Neural crest cell (in vitro differentiated cells): ENCODE data around the gene FKBP1A. TPM values are rescaled to one million over a fixed set of nuclear protein-coding genes. Genes with fewer than 3 reads are reported as not detected.
A peak's percentile ranks its signal among the peaks of the same experiment; 100 is the strongest.

Source experiments
- DNase-seq: peaks from one replicate; pipeline ENCODE4 v3.0.0; 2021; ENCODE audit warnings: low read depth, mixed read lengths, low spot score
- H3K27ac Mint-ChIP-seq: one replicate; pipeline ENCODE4 v1.8.0; 2021; ENCODE audit warnings: mild to moderate bottlenecking, mixed read lengths; ENCODE audit not compliant: unreplicated experiment
- H3K27me3 Mint-ChIP-seq: 2 replicates; pipeline ENCODE4 v1.8.0; 2021; ENCODE audit warnings: low read depth, mild to moderate bottlenecking, mixed read lengths
- H3K36me3 Mint-ChIP-seq: 2 replicates; pipeline ENCODE4 v1.8.0; 2021; ENCODE audit warnings: low read depth, mild to moderate bottlenecking, mixed read lengths
- H3K4me1 Mint-ChIP-seq: 2 replicates; pipeline ENCODE4 v1.8.0; 2021; ENCODE audit warnings: mixed read lengths
- H3K4me3 Mint-ChIP-seq: one replicate; pipeline ENCODE4 v1.8.0; 2021; ENCODE audit warnings: mild to moderate bottlenecking, mixed read lengths
- H3K9me3 Mint-ChIP-seq: 2 replicates; pipeline ENCODE4 v1.8.0; 2021; ENCODE audit warnings: mixed read lengths
- CTCF ChIP-seq: fragments of 200-600 bp; sonication (generic); conservative IDR thresholded peaks from 2 replicates; pipeline ENCODE4 v1.5.0; 2021; ENCODE audit warnings: antibody characterized with exemption, mild to moderate bottlenecking
- total RNA-seq: library from RNA; stranded (reverse); gene quantifications from 2 replicates; pipeline ENCODE4 v1.2.1, GENCODE V29; 2021

The FKBP1A gene
- total RNA-seq, 1 donor from 2014 or later: 176 TPM

- Mint-ChIP-seq H3K27ac (no peak overlapping the region), H3K4me3 (no peak overlapping the region), H3K4me1 (peaks cover 39% of the 10 kb centered on the region), H3K27me3 (no peaks in the 10 kb centered on the region), H3K36me3 (peaks cover 6% of the 10 kb centered on the region), H3K9me3 (no peaks in the 10 kb centered on the region)
- TF ChIP-seq CTCF: no peak
- DNase-seq: no peak
Observed at GRCh38 chr20:1374246-1374645, 18.6 kb downstream of the FKBP1A start.

GRCh38 chr20:1373614-1374013 is 19.2 kb downstream of the FKBP1A start:
- H3K9me3 Mint-ChIP-seq: no peaks in the 10 kb centered on the region

GRCh38 chr20:1373036-1373435 is 19.8 kb downstream of the FKBP1A start:
- H3K27me3 Mint-ChIP-seq: no peaks in the 10 kb centered on the region
- H3K9me3 Mint-ChIP-seq: no peaks in the 10 kb centered on the region

More at GRCh38 chr20:1373614-1374013, 19.2 kb downstream of the FKBP1A start:
- Mint-ChIP-seq H3K36me3 (peaks cover 6% of the 10 kb centered on the region), H3K4me1 (peaks cover 36% of the 10 kb centered on the region), H3K27ac (peak overlapping the region; percentile 9), H3K27me3 (no peaks in the 10 kb centered on the region), H3K4me3 (peak overlapping the region; percentile 6)
- TF ChIP-seq CTCF: no peak
- no peak for DNase-seq

GRCh38 chr20:1371830-1372539 is 20.9 kb downstream of the FKBP1A start:
- no peak for DNase-seq
- Mint-ChIP-seq H3K27me3 (no peaks in the 10 kb centered on the region), H3K4me3 (no peak overlapping the region)

More at GRCh38 chr20:1373036-1373435, 19.8 kb downstream of the FKBP1A start:
- DNase-seq: no peak
- no peak overlapping the region for H3K27ac Mint-ChIP-seq
- TF ChIP-seq CTCF: no peak
- no peak overlapping the region for H3K4me3 Mint-ChIP-seq
- peaks cover 11% of the 10 kb centered on the region for H3K36me3 Mint-ChIP-seq
- peaks cover 36% of the 10 kb centered on the region for H3K4me1 Mint-ChIP-seq

GRCh38 chr20:1371202-1371782 is 21.6 kb downstream of the FKBP1A start:
- H3K27me3 Mint-ChIP-seq: no peaks in the 10 kb centered on the region
- H3K4me3 Mint-ChIP-seq: no peak overlapping the region
- no peak for TF ChIP-seq CTCF
- no peak overlapping the region for H3K27ac Mint-ChIP-seq
- peaks cover 27% of the 10 kb centered on the region for H3K4me1 Mint-ChIP-seq
- no peak for DNase-seq
- H3K9me3 Mint-ChIP-seq: no peaks in the 10 kb centered on the region
- H3K36me3 Mint-ChIP-seq: peaks cover 22% of the 10 kb centered on the region

More at GRCh38 chr20:1371830-1372539, 20.9 kb downstream of the FKBP1A start:
- peaks cover 32% of the 10 kb centered on the region for H3K4me1 Mint-ChIP-seq
- peaks cover 19% of the 10 kb centered on the region for H3K36me3 Mint-ChIP-seq
- H3K9me3 Mint-ChIP-seq: no peaks in the 10 kb centered on the region
- no peak overlapping the region for H3K27ac Mint-ChIP-seq
- TF ChIP-seq CTCF: no peak
